GM10266 (cell line): ENCODE measurements around the gene ESPL1.
A peak's percentile ranks its signal among the peaks of the same experiment; 100 is the strongest.

Experiments used
- DNase-seq: peaks from one replicate; pipeline ENCODE4 v3.0.0; 2012; ENCODE audit errors: extremely low spot score
- CTCF ChIP-seq: IDR thresholded peaks from 2 replicates; pipeline ENCODE4 v1.5.1; 2012; ENCODE audit warnings: mild to moderate bottlenecking, low read depth; ENCODE audit not compliant: control insufficient read depth, insufficient read depth; ENCODE audit errors: missing control alignments

The ESPL1 gene

GRCh38 chr12:53253298-53253697 lies 14.8 kb upstream of the ESPL1 start:
- DNase-seq: no peak
- no peak for TF ChIP-seq CTCF

DNA sequence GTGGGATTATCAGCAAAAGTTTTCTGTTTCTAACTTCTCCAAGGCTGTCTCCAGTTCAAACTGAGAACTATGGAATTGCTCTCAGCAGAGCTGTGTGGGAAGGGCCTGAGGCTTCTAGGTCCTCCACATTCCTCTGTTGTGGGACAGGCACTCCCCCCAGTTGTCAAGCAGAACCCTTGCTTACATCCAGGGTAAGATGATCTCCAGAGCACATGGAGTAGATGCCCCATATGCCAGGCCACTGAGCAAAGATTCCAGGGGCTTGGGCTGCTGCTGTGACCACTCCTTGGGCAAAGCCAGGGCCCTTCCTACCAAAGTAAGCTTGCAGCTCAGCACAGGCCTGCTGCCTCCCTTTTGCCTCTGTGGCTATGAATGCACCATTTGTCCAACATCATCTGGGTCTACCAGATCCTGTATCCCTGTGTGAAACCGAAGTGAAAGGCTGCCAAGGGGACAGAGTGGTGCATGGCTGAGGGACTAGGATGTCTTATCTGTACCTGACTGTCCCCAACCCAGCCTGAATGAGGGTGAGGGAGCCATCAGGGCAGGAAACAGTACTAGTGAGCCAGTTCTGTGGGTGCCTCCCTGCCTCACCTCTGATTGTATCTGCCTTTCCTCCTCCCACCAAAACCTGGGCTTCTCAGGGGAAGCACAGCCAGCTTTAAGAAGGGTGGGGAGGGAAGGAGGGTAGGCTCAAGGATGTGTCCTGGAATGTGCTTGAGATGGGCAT lies 13.1 kb upstream of the ESPL1 start:
- TF ChIP-seq CTCF: no peak
- no peak for DNase-seq

DNA sequence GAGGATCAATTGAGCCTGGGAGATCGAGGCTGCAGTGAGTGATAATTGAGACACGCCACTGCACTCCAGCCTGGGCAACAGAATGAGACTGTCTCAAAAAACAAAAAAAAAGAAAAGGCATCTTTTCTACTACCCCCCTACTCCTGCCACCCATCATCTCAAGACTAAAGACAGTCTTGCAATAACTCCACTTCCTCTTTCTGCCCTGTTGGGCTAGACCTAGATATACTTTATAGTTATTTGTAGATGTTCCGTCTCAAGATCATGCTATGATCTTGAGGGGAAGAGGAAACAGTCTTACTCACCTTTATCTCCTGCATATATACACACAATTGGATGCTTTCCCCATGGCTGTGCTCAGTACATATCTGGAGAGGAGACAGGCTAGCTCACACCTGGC lies 12.1 kb upstream of the ESPL1 start:
- no peak for TF ChIP-seq CTCF
- peak; percentile 52 for DNase-seq

DNA sequence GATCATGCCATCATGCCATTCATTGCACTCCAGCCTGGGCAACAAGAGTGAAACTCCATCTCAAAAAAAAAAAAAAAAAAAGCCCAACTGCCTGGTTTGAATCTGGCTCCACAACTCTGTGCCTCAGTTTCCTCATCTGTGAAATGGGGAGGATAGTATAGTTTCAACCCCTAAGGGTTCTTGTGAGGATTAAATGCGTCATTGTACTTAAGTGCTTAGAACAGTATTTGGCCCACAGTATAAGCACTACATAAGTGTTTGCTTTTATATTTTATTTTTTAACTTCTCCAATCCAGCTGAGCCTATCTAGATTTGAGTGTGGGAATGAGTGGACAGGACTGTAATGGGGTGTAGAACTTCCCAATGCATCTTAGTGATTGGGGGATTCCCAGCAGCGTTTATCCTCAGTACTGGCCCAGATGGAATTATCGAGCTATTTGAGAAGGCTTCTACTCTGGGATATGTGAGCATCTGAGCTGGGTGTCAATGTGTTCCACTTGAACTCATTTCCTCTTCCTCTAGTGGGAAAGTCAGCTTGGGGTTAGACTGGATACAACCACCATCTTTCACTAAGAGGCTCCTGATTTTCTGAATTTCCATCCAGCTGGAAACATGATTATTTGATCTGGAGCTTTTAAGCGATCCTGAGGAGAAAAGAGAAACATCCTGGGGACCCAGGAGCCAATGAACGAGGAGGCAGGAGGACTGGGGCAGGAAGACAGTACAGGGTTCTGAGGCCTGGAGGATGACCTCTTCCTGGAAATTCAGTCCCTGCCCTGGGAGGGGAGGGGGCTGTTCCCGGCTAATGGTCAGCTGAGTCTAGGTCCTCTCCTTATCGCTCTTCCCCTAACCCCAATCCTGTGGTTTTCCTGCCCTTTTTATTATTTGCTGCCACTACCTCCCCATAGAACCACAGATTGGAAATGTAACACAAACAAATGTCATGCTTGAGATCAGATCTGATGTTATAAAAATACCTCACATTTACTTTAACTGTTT lies 9.3 kb upstream of the ESPL1 start:
- no peak for TF ChIP-seq CTCF
- no peak for DNase-seq

GRCh38 chr12:53259891-53260290 lies 8.2 kb upstream of the ESPL1 start:
- DNase-seq: no peak
- TF ChIP-seq CTCF: no peak

GRCh38 chr12:53265783-53266182 lies 2.3 kb upstream of the ESPL1 start:
- DNase-seq: no peak
- no peak for TF ChIP-seq CTCF
